Rectal smooth muscle tissue (tissue), 1 donor: Measurements from ENCODE around the gene STAG2.
"Not testable (repeated sequence)": the region's sequence is repeated elsewhere in the genome, so short reads cannot be mapped to it uniquely, and the experiment has no call there.

ENCODE experiments used
- H3K27ac ChIP-seq: one replicate; pipeline ENCODE4 v1.7.0; 2013; ENCODE audit warnings: low read depth, low read length, inconsistent platforms
- H3K27me3 ChIP-seq: one replicate; pipeline ENCODE4 v1.7.0; 2013; ENCODE audit warnings: low read length; ENCODE audit not compliant: control insufficient read depth, insufficient read depth
- H3K36me3 ChIP-seq: one replicate; pipeline ENCODE4 v1.7.0; 2013; ENCODE audit warnings: low read length; ENCODE audit not compliant: control insufficient read depth, insufficient read depth
- H3K4me1 ChIP-seq: one replicate; pipeline ENCODE4 v1.7.0; 2013; ENCODE audit warnings: low read length; ENCODE audit not compliant: control insufficient read depth, insufficient read depth
- H3K4me3 ChIP-seq: one replicate; pipeline ENCODE4 v1.7.0; 2013; ENCODE audit warnings: low read length
- H3K9ac ChIP-seq: one replicate; pipeline ENCODE4 v1.7.0; 2013; ENCODE audit warnings: low read length

The STAG2 gene

DNA sequence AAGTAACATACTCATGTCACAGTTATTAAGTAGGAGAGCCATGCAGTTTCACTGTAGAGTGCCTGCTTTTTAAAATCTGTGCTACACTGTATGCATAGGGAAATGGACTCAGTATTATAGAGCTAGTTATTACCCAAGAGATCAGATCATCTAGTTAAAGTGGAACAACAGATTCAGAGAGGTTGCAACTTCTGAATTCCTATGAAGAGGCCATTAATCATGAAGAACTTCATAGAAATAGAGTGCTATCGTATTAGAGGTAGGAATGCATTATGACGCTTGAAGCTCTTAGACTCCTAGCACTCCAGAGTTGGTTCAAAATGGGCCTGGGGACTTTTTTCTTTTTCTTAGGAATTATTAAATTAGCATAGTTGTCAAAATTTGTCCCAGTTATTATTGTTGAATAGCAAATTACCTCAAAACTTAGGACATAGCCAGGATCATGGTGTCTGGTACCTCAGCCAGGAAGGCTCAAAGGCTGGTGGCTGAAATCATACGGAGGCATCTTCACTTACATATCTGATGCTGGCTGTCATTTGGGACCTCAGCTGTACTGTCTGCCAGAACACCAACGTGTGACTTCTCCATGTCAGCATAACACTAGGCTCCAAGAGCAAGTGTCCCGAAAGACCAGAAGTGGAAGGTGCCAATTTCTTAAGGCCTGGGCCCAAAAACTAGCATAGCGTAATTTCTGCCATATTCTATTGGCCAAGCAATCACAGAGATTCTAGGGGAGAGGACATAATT lies 125.7 kb downstream of the STAG2 start:
- no peak overlapping the region for H3K4me3 ChIP-seq
- H3K9ac ChIP-seq: no peak overlapping the region
- H3K36me3 ChIP-seq: no peaks in the 10 kb centered on the region
- H3K27ac ChIP-seq: no peak overlapping the region
- no peaks in the 10 kb centered on the region for H3K27me3 ChIP-seq
- no peaks in the 10 kb centered on the region for H3K4me1 ChIP-seq

DNA sequence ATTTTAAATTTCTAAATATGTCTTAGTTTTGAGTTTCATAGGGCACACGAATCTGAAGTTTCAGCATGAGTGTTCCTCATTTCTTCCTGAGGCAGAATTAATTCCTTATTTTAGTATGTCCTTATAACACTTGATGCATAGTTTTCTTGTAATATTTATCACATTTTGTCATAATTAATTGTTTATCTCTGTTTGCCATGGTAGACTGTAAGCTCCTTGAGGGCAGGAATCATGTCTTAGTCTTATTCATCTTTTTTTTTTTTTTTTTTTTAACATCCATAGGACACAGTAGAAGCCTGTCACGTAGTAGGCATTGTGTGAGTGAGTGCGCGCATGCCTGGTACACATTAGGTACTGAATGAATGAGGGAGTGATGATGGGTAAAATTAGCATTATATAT lies 131.7 kb downstream of the STAG2 start:
- Histone ChIP-seq H3K4me1 (no peaks in the 10 kb centered on the region), H3K4me3 (no peak overlapping the region), H3K9ac (no peak overlapping the region), H3K27ac (no peak overlapping the region), H3K36me3 (no peaks in the 10 kb centered on the region), H3K27me3 (no peaks in the 10 kb centered on the region)

- H3K27ac ChIP-seq: no peak overlapping the region
- no peak overlapping the region for H3K9ac ChIP-seq
- H3K4me1 ChIP-seq: no peaks in the 10 kb centered on the region
- H3K27me3 ChIP-seq: no peaks in the 10 kb centered on the region
- no peaks in the 10 kb centered on the region for H3K36me3 ChIP-seq
- H3K4me3 ChIP-seq: no peak overlapping the region
Observed at GRCh38 chrX:124097116-124097515, 135.6 kb downstream of the STAG2 start.

GRCh38 chrX:124098089-124098488 lies 136.6 kb downstream of the STAG2 start:
- no peak overlapping the region for H3K4me3 ChIP-seq
- no peak overlapping the region for H3K9ac ChIP-seq
- H3K36me3 ChIP-seq: no peaks in the 10 kb centered on the region
- no peaks in the 10 kb centered on the region for H3K4me1 ChIP-seq
- no peaks in the 10 kb centered on the region for H3K27me3 ChIP-seq
- no peak overlapping the region for H3K27ac ChIP-seq

- Histone ChIP-seq H3K27me3 (no peaks in the 10 kb centered on the region), H3K9ac (no peak overlapping the region), H3K4me3 (no peak overlapping the region), H3K36me3 (no peaks in the 10 kb centered on the region), H3K4me1 (no peaks in the 10 kb centered on the region), H3K27ac (no peak overlapping the region)
Observed at GRCh38 chrX:124103966-124104365, 142.5 kb downstream of the STAG2 start.

- not testable (repeated sequence) for H3K4me3 ChIP-seq, H3K9ac ChIP-seq, H3K27me3 ChIP-seq, H3K36me3 ChIP-seq, H3K4me1 ChIP-seq, H3K27ac ChIP-seq
Observed at GRCh38 chrX:124104512-124104911, 143.0 kb downstream of the STAG2 start.

DNA sequence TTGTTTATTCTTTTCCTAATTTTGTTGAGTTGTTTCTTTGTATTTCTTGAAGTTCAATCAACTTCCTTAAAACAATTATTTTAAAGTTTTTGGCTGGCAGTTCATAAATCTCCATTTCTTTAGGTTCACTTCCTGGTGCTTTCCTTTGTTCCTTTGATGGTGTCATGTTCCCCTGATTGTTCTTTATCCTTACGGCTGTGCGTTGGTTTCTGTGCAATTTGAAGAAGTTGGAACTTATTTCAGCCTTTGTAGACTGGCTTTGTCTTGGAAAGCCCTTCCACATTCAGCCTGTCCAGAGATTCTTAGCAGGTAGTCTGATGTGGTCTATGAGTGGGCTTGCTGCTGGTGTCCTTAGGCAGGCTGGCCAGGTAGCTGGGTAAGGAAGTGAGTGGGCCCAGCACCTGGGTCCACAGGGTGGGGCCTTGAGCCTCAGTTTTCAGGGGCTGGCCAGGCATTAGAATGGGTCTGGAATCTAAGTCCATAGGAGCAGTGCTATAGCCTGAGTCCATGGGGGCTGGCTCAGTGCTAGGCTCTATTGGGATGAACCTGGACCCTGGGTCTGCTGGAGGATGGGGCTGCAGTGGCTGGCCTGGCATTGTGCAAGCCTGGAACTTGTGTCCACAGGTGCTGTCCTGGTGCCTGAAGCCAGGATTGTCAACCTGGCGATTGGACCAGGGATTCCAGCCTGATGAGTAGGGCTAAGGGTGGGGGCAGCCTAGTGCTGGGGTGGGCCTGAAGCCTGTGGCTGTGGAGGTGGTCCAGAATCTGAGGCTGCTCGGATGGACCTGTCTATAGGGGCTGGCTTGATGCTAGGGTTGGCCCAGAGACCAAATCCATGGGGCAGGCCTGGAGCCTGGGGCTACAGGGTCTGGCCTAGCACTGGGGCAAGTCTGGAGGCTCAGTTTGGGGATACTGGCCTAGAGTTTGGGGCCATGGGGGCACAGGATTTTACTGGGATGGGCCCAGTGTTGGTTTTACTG lies 152.4 kb downstream of the STAG2 start:
- H3K9ac ChIP-seq: no peak overlapping the region
- H3K4me3 ChIP-seq: no peak overlapping the region
- no peaks in the 10 kb centered on the region for H3K4me1 ChIP-seq
- H3K27ac ChIP-seq: no peak overlapping the region
- H3K36me3 ChIP-seq: no peaks in the 10 kb centered on the region
- no peaks in the 10 kb centered on the region for H3K27me3 ChIP-seq

DNA sequence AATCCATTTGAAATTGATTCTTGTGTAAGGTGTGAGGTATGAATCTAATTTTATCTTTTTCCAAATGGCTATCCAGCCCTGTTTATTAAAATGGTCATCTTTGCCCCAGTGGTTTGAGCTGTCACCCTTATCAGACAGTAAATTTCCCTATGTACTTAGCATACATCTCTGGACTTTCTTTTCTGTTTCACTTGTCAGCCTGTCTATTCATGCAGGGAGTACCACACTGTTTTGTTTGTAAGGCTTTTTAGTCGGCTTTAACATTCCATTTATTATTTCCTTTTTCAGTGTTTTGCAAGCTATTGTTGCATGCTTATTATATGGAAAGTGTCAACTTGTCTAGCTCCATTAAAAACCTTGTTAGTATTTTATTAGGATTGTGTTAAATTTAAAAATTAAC lies 155.8 kb downstream of the STAG2 start:
- Histone ChIP-seq H3K9ac (no peak overlapping the region), H3K27ac (no peak overlapping the region), H3K36me3 (no peaks in the 10 kb centered on the region), H3K4me1 (no peaks in the 10 kb centered on the region), H3K4me3 (no peak overlapping the region), H3K27me3 (no peaks in the 10 kb centered on the region)

GRCh38 chrX:124125471-124125870 lies 164.0 kb downstream of the STAG2 start:
- Histone ChIP-seq H3K27me3 (no peaks in the 10 kb centered on the region), H3K36me3 (no peaks in the 10 kb centered on the region), H3K9ac (no peak overlapping the region), H3K4me3 (no peak overlapping the region), H3K4me1 (no peaks in the 10 kb centered on the region), H3K27ac (no peak overlapping the region)

- no peak overlapping the region for H3K27ac ChIP-seq
- no peaks in the 10 kb centered on the region for H3K4me1 ChIP-seq
- H3K4me3 ChIP-seq: no peak overlapping the region
- H3K36me3 ChIP-seq: no peaks in the 10 kb centered on the region
- H3K27me3 ChIP-seq: no peaks in the 10 kb centered on the region
- no peak overlapping the region for H3K9ac ChIP-seq
Observed at GRCh38 chrX:124127496-124127895, 166.0 kb downstream of the STAG2 start.

- H3K4me3 ChIP-seq, H3K9ac ChIP-seq, H3K36me3 ChIP-seq, H3K27me3 ChIP-seq, H3K4me1 ChIP-seq, H3K27ac ChIP-seq: not testable (repeated sequence)
Observed at GRCh38 chrX:124132437-124132836, 170.9 kb downstream of the STAG2 start.

DNA sequence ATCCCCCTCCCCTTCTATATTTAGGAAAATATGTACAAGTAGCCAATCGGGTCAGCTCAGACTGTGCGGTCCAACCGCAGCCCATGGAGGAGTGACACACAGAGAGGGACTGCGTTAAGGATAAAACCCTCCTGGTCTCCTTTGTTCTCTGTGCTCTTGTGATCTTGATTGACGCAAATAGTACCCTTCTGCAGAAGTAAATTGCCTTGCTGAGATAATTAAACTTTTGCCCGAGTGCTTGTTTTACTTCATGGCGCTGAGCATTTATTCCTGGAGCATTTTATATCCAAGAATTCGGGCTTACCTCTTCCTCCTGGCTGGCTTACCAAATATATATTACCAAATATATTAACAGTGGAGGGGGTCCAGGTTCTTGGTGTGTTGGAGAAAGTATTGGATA lies 184.2 kb downstream of the STAG2 start:
- Histone ChIP-seq H3K27ac (no peak overlapping the region), H3K9ac (no peak overlapping the region), H3K36me3 (no peaks in the 10 kb centered on the region), H3K27me3 (no peaks in the 10 kb centered on the region), H3K4me3 (no peak overlapping the region), H3K4me1 (no peaks in the 10 kb centered on the region)
